Endodermal cell (in vitro differentiated cells): ENCODE data around the gene DMXL2. TPM values are rescaled to one million over a fixed set of nuclear protein-coding genes. Genes with fewer than 3 reads are reported as not detected.

ENCODE experiments used
- DNase-seq: peaks from one replicate; pipeline ENCODE4 v3.0.0-alpha.2; 2017
- H3K27ac ChIP-seq: 2 replicates; pipeline ENCODE4 v1.5.1; 2013; ENCODE audit warnings: mild to moderate bottlenecking, low read depth, low read length, moderate library complexity
- H3K27me3 ChIP-seq: 2 replicates; pipeline ENCODE4 v1.6.1; 2013; ENCODE audit warnings: mild to moderate bottlenecking, low read length, moderate library complexity; ENCODE audit not compliant: insufficient read depth, control insufficient read depth, poor library complexity, severe bottlenecking
- H3K36me3 ChIP-seq: 2 replicates; pipeline ENCODE4 v1.7.0; 2013; ENCODE audit warnings: mild to moderate bottlenecking, low read length, moderate library complexity; ENCODE audit not compliant: control insufficient read depth, insufficient read depth
- H3K4me1 ChIP-seq: one replicate; pipeline ENCODE4 v1.7.0; 2013; ENCODE audit warnings: low read length; ENCODE audit not compliant: control insufficient read depth, insufficient read depth
- H3K4me3 ChIP-seq: 2 replicates; pipeline ENCODE4 v1.5.1; 2013; ENCODE audit warnings: mild to moderate bottlenecking, low read length, moderate library complexity
- H3K9ac ChIP-seq: 2 replicates; pipeline ENCODE4 v1.6.1; 2013; ENCODE audit warnings: mild to moderate bottlenecking, low read length, moderate library complexity; ENCODE audit not compliant: poor library complexity, severe bottlenecking; ENCODE audit errors: extremely low read depth
- H3K9me3 ChIP-seq: 2 replicates; pipeline ENCODE4 v1.6.1; 2013; ENCODE audit warnings: mild to moderate bottlenecking, low read length, moderate library complexity; ENCODE audit not compliant: control insufficient read depth
- H3K27ac Mint-ChIP-seq: 2 replicates; pipeline ENCODE4 v1.8.0; 2020; ENCODE audit warnings: mixed read lengths
- H3K27me3 Mint-ChIP-seq: 2 replicates; pipeline ENCODE4 v1.8.0; 2021; ENCODE audit warnings: mild to moderate bottlenecking, mixed read lengths; ENCODE audit not compliant: insufficient read depth
- H3K36me3 Mint-ChIP-seq: 2 replicates; pipeline ENCODE4 v1.8.0; 2020; ENCODE audit warnings: low read depth, mixed read lengths
- H3K4me1 Mint-ChIP-seq: 2 replicates; pipeline ENCODE4 v1.8.0; 2020; ENCODE audit warnings: mixed read lengths
- H3K4me3 Mint-ChIP-seq: 2 replicates; pipeline ENCODE4 v1.8.0; 2020; ENCODE audit warnings: mild to moderate bottlenecking, moderate library complexity, mixed read lengths
- H3K9me3 Mint-ChIP-seq: 2 replicates; pipeline ENCODE4 v1.8.0; 2020; ENCODE audit warnings: mild to moderate bottlenecking, mixed read lengths
- WGBS, 2 experiments: methylation state at CpG; one replicate each; pipeline versions ENCODE4 v1.1.5 to v1.1.7; 2013; ENCODE audit warnings: missing lambda C conversion rate in 2 of 2, mixed read lengths in 1 of 2; ENCODE audit not compliant: insufficient coverage in 1 of 2, insufficient read length in 1 of 2; 5-methylcytosine and 5-hydroxymethylcytosine counted together
- total RNA-seq, 2 donors: library from RNA; stranded (reverse); fragmentation: NEBNext Ultra II Directional in 1 of 2; extraction: Animal tissue kit (Norgen Biotek cat#: 25700) in 1 of 2; gene quantifications; 2 replicates in 1 of 2; 3 replicates in 1 of 2; pipeline ENCODE4 v1.2.1, GENCODE V29; 2021
- TF ChIP-seq, protein P1 (sequence below): fragments of 200-600 bp; sonication (generic); conservative IDR thresholded peaks from 2 replicates; pipeline ENCODE4 v1.5.0; 2021; ENCODE audit warnings: antibody characterized with exemption, mild to moderate bottlenecking

Gene DMXL2
- total RNA-seq, 2 donors from 2014 or later, result 20.8 to 31.5 TPM

DNA sequence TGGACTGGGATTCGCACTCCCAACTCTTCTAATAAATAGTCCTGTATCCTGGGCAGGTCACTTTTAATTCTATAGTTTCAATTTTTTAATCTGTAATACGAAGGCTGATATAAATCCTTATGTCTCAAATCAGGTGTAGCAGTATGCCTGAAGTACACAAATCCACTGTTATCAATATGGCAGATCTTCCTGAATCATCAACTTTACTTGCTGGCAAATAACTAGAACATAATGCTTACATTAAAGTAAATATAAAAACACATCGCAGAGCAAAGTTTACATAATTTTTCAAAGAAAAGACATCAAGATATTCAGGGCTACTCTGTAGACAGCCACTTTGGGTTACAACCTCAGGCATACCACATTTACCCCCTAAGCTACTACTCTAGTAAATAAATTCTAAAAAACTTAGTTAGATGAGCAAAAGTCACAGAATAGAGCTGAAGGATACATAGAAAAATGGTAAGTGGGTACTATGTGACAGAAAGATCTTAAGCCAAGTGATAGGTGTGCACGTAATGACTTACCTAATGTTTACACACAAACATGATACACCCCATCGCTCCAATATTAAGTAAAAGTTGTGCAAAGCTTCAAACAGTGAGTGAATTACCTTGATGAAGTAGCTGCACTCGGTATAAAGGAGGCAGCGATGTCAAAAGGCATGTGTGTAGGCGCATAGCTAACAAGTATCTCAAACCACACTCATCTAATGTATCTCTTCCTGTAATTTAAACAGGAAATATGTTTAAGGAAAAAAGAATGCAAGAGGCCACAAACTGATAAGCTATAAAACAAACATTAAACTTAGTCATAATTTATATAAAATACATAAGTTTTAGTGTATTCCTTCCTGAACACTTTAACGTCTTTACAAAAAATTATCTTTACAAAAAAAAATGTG is 127.9 kb downstream of the DMXL2 start:
- Histone ChIP-seq H3K4me3 (no peak overlapping the region), H3K27me3 (no peaks in the 10 kb centered on the region), H3K4me1 (no peaks in the 10 kb centered on the region), H3K9ac (no peak overlapping the region), H3K27ac (no peak overlapping the region), H3K9me3 (no peaks in the 10 kb centered on the region), H3K36me3 (peaks cover 4% of the 10 kb centered on the region)
- no peaks in the 10 kb centered on the region for H3K27me3 Mint-ChIP-seq
- H3K27ac Mint-ChIP-seq, result no peak overlapping the region
- 95 to 100% methylated on average over 1 to 8 of the region's 9 CpGs for WGBS, 2 experiments
- TF ChIP-seq, protein P1, sequence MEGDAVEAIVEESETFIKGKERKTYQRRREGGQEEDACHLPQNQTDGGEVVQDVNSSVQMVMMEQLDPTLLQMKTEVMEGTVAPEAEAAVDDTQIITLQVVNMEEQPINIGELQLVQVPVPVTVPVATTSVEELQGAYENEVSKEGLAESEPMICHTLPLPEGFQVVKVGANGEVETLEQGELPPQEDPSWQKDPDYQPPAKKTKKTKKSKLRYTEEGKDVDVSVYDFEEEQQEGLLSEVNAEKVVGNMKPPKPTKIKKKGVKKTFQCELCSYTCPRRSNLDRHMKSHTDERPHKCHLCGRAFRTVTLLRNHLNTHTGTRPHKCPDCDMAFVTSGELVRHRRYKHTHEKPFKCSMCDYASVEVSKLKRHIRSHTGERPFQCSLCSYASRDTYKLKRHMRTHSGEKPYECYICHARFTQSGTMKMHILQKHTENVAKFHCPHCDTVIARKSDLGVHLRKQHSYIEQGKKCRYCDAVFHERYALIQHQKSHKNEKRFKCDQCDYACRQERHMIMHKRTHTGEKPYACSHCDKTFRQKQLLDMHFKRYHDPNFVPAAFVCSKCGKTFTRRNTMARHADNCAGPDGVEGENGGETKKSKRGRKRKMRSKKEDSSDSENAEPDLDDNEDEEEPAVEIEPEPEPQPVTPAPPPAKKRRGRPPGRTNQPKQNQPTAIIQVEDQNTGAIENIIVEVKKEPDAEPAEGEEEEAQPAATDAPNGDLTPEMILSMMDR, result no peak
- no peaks in the 10 kb centered on the region for H3K9me3 Mint-ChIP-seq
- peaks cover 6% of the 10 kb centered on the region for H3K4me1 Mint-ChIP-seq
- peaks cover 4% of the 10 kb centered on the region for H3K36me3 Mint-ChIP-seq
- no peak overlapping the region for H3K4me3 Mint-ChIP-seq
- DNase-seq, result no peak

- no peak overlapping the region for H3K4me3 ChIP-seq
- Mint-ChIP-seq H3K27ac (no peak overlapping the region), H3K9me3 (no peaks in the 10 kb centered on the region), H3K4me3 (no peak overlapping the region), H3K27me3 (no peaks in the 10 kb centered on the region), H3K36me3 (peaks cover 4% of the 10 kb centered on the region), H3K4me1 (peaks cover 6% of the 10 kb centered on the region)
- 90% methylated on average over 2 of the region's 2 CpGs; no CpG with 5 or more reads in 1 of the 2 experiments for WGBS, 2 experiments
- no peak overlapping the region for H3K9ac ChIP-seq
- no peaks in the 10 kb centered on the region for H3K27me3 ChIP-seq
- no peak overlapping the region for H3K27ac ChIP-seq
- TF ChIP-seq, protein P1, result no peak
- no peaks in the 10 kb centered on the region for H3K4me1 ChIP-seq
- H3K36me3 ChIP-seq, result peaks cover 4% of the 10 kb centered on the region
- no peak for DNase-seq
- H3K9me3 ChIP-seq, result no peaks in the 10 kb centered on the region
These were observed 128.7 kb downstream of the DMXL2 start for GRCh38 chr15:51493892-51494291.

- Mint-ChIP-seq H3K27ac (no peak overlapping the region), H3K4me1 (peaks cover 6% of the 10 kb centered on the region), H3K36me3 (peaks cover 7% of the 10 kb centered on the region), H3K9me3 (no peaks in the 10 kb centered on the region), H3K27me3 (no peaks in the 10 kb centered on the region), H3K4me3 (no peak overlapping the region)
- no peaks in the 10 kb centered on the region for H3K9me3 ChIP-seq
- H3K36me3 ChIP-seq, result peaks cover 3% of the 10 kb centered on the region
- no peaks in the 10 kb centered on the region for H3K27me3 ChIP-seq
- no peak overlapping the region for H3K27ac ChIP-seq
- no peak overlapping the region for H3K4me3 ChIP-seq
- WGBS, 2 experiments, result 87 to 91% methylated on average over 4 of the region's 4 CpGs
- H3K4me1 ChIP-seq, result no peaks in the 10 kb centered on the region
- DNase-seq, result no peak
- H3K9ac ChIP-seq, result no peak overlapping the region
- TF ChIP-seq, protein P1, result no peak
These were observed 130.0 kb downstream of the DMXL2 start for GRCh38 chr15:51492528-51492927.
